ENCODE measurements around the gene ABCA7. TPM values are rescaled to one million over a fixed set of nuclear protein-coding genes. Genes with fewer than 3 reads are reported as not detected.

ABCA7 gene
- total RNA-seq, 1 experiment from 2014 or later, result 18.2 TPM

DNA sequence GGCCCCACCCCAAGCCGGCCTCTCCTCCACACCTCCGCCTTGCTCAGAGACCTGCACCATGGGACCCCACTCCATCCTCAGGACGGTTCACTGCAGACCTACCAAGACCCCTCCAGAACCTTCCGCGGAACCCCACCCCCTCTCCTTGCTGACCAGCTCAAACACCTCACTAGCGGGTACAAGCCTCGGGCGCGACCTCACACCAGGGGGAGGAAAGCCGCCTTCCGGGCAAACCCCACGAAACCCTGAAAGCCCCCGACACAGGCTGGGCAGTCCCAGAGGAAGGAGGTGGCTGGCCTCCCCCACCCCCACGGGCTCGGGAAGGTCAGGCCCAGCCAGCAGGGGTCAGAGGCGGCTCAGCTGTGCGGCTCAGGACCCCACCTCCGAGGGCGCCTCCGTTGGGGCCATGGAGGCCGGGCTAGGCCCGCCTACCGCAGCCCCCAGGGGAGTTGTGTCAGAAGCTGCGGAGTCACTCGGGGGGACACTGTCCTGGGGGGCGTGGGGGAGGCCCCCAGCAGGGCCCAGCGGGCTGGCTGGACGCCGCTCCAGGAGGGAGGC lies 29.8 kb upstream of the ABCA7 start:
- Mint-ChIP-seq H3K4me1 (ENCODE audit: insufficient read depth, unreplicated experiment) (no peaks in the 10 kb centered on the region), H3K4me3 (ENCODE audit: unreplicated experiment) (no peak overlapping the region), H3K27ac (ENCODE audit: low read depth, unreplicated experiment) (no peak overlapping the region), H3K9me3 (ENCODE audit: unreplicated experiment) (no peaks in the 10 kb centered on the region), H3K27me3 (ENCODE audit: insufficient read depth, unreplicated experiment) (no peaks in the 10 kb centered on the region), H3K36me3 (ENCODE audit: insufficient read depth, unreplicated experiment) (peaks cover 20% of the 10 kb centered on the region)
- intact Hi-C loops (cut with micrococcal nuclease), result no loop called here
- TF ChIP-seq, protein P1, sequence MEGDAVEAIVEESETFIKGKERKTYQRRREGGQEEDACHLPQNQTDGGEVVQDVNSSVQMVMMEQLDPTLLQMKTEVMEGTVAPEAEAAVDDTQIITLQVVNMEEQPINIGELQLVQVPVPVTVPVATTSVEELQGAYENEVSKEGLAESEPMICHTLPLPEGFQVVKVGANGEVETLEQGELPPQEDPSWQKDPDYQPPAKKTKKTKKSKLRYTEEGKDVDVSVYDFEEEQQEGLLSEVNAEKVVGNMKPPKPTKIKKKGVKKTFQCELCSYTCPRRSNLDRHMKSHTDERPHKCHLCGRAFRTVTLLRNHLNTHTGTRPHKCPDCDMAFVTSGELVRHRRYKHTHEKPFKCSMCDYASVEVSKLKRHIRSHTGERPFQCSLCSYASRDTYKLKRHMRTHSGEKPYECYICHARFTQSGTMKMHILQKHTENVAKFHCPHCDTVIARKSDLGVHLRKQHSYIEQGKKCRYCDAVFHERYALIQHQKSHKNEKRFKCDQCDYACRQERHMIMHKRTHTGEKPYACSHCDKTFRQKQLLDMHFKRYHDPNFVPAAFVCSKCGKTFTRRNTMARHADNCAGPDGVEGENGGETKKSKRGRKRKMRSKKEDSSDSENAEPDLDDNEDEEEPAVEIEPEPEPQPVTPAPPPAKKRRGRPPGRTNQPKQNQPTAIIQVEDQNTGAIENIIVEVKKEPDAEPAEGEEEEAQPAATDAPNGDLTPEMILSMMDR (IDR thresholded peaks at IDR 0.05; ENCODE audit: unreplicated experiment), result no peak
- ChIA-PET CTCF (interaction anchor here (1.2 kb wide), 1 partner anchor 8 kb away, joined by 3 read pairs; no protein-coding TSS in a partner anchor), POLR2A (interaction anchor here (1.0 to 1.4 kb wide), 2 partner anchors 9 to 14 kb away, joined by 3 read pairs; no protein-coding TSS in a partner anchor)
- no peak for DNase-seq (ENCODE audit: unreplicated experiment)
- no TSS peak for BruUV-seq (replicated peaks)

GRCh38 chr19:1010586-1011510 lies 29.1 kb upstream of the ABCA7 start:
- no TSS peak for BruUV-seq (replicated peaks)
- Mint-ChIP-seq H3K27me3 (ENCODE audit: insufficient read depth, unreplicated experiment) (no peaks in the 10 kb centered on the region), H3K36me3 (ENCODE audit: insufficient read depth, unreplicated experiment) (peaks cover 20% of the 10 kb centered on the region), H3K4me3 (ENCODE audit: unreplicated experiment) (no peak overlapping the region), H3K27ac (ENCODE audit: low read depth, unreplicated experiment) (no peak overlapping the region), H3K4me1 (ENCODE audit: insufficient read depth, unreplicated experiment) (no peaks in the 10 kb centered on the region), H3K9me3 (ENCODE audit: unreplicated experiment) (no peaks in the 10 kb centered on the region)
- intact Hi-C loops (cut with micrococcal nuclease), result no loop called here
- DNase-seq (ENCODE audit: unreplicated experiment), result no peak
- TF ChIP-seq, protein P1 (IDR thresholded peaks at IDR 0.05; ENCODE audit: unreplicated experiment), result no peak
- ChIA-PET CTCF (interaction anchor here (1.2 kb wide), 1 partner anchor 9 kb away, joined by 3 read pairs; no protein-coding TSS in a partner anchor), POLR2A (interaction anchor here (1.0 to 1.4 kb wide), 2 partner anchors 9 to 15 kb away, joined by 3 read pairs; no protein-coding TSS in a partner anchor)

DNA sequence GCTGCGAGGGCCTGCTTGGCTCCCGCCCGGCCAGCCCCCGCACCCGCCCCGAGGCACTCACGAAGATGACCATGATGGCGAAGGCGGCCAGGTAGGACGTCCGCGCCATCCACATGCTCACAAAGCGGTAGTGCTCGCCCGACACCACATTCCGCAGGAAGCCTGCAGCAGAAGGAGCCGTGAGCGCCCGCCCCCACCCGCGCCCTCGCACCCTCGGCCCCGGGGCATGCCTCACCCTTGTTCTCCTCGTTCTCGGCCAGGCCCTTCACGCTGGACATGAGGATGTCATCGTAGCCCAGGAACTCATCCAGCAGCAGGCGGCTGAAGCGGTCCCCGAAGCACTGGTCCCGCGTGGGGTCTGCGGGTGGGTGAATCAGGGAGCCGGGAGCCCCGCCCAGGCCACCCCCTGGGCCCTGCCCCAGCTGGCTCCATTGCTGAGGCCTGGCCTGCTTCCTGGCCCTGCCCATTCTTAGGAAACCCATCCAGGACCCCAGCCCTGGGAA lies 28.0 kb upstream of the ABCA7 start:
- H3K36me3 Mint-ChIP-seq (ENCODE audit: insufficient read depth, unreplicated experiment), result peaks cover 30% of the 10 kb centered on the region
- DNase-seq (ENCODE audit: unreplicated experiment), result no peak
- ChIA-PET CTCF (interaction anchor here (1.4 kb wide), 1 partner anchor 8 kb away, joined by 5 read pairs; no protein-coding TSS in a partner anchor), POLR2A (no interaction called here)
- BruUV-seq (replicated peaks), result no TSS peak
- intact Hi-C loops (cut with micrococcal nuclease), result no loop called here
- TF ChIP-seq, protein P1 (IDR thresholded peaks at IDR 0.05; ENCODE audit: unreplicated experiment), result no peak
- H3K27me3 Mint-ChIP-seq (ENCODE audit: insufficient read depth, unreplicated experiment), result no peaks in the 10 kb centered on the region
- peaks cover 4% of the 10 kb centered on the region for H3K4me1 Mint-ChIP-seq (ENCODE audit: insufficient read depth, unreplicated experiment)
- no peak overlapping the region for H3K4me3 Mint-ChIP-seq (ENCODE audit: unreplicated experiment)
- no peaks in the 10 kb centered on the region for H3K9me3 Mint-ChIP-seq (ENCODE audit: unreplicated experiment)
- no peak overlapping the region for H3K27ac Mint-ChIP-seq (ENCODE audit: low read depth, unreplicated experiment)

DNA sequence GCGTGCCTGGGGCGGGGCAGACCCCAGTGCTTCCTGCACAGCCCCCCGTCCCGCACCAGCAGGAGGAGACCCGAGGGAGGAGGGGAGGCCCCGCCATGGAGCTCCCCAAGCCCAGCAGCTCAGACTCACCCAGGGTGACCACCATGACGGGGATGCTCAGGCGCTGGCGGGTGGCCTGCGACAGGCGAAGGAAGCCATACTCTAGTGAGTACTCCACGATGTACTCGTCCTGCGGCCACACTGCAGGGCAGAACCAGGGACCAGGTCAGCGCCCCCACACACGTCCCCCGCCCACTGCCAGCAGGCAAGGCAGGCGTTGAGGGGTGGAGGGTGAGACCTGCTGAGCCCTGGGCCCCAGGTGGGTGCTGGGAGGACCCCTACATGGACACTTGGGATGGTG lies 27.6 kb upstream of the ABCA7 start:
- Mint-ChIP-seq H3K27me3 (ENCODE audit: insufficient read depth, unreplicated experiment) (no peaks in the 10 kb centered on the region), H3K36me3 (ENCODE audit: insufficient read depth, unreplicated experiment) (peaks cover 35% of the 10 kb centered on the region), H3K9me3 (ENCODE audit: unreplicated experiment) (no peaks in the 10 kb centered on the region), H3K27ac (ENCODE audit: low read depth, unreplicated experiment) (no peak overlapping the region), H3K4me3 (ENCODE audit: unreplicated experiment) (no peak overlapping the region), H3K4me1 (ENCODE audit: insufficient read depth, unreplicated experiment) (peaks cover 9% of the 10 kb centered on the region)
- no TSS peak for BruUV-seq (replicated peaks)
- ChIA-PET POLR2A (no interaction called here), CTCF (interaction anchor here (1.4 kb wide), 1 partner anchor 8 kb away, joined by 5 read pairs; no protein-coding TSS in a partner anchor)
- DNase-seq (ENCODE audit: unreplicated experiment), result no peak
- intact Hi-C loops (cut with micrococcal nuclease), result no loop called here
- TF ChIP-seq, protein P1 (IDR thresholded peaks at IDR 0.05; ENCODE audit: unreplicated experiment), result no peak

Data from MCF 10A (cell line).